ENCODE data around the gene GJC3. TPM values are rescaled to one million over a fixed set of nuclear protein-coding genes. Genes with fewer than 3 reads are reported as not detected.

The GJC3 gene
- total and polyA plus RNA-seq, 2 of the 13 experiments (the other 11 are each of a cell fraction or from before 2014, with no cell fraction given) = 0.75 to 1.4 TPM

- no peaks in the 10 kb centered on the region for H3K36me3 ChIP-seq (replicated peaks in 1 of 2; ENCODE audit: control insufficient read depth in 1 of 2, insufficient read depth in 2 of 2, low read length in 2 of 2)
- no peaks in the 10 kb centered on the region for H3K79me2 ChIP-seq (ENCODE audit: insufficient read depth, low read length)
- TF ChIP-seq MEF2D (CRISPR knock-in tag; IDR thresholded peaks at IDR 0.05) (no peak), SCMH1 (CRISPR knock-in tag; IDR thresholded peaks at IDR 0.05; ENCODE audit: borderline replicate concordance) (no peak), SRF (IDR thresholded peaks at IDR 0.05; ENCODE audit: low read depth, low read length) (no peak), NCOR1 (IDR thresholded peaks at IDR 0.05; ENCODE audit: borderline replicate concordance, low read length) (no peak), THAP7 (CRISPR knock-in tag; IDR thresholded peaks at IDR 0.05) (no peak), BATF2 (CRISPR knock-in tag; IDR thresholded peaks at IDR 0.05) (no peak), ZNF674 (CRISPR knock-in tag; IDR thresholded peaks at IDR 0.05; ENCODE audit: low read depth) (no peak), KDM5A (IDR thresholded peaks at IDR 0.05; ENCODE audit: borderline replicate concordance, low read length) (no peak), ETV6 (CRISPR knock-in tag; conservative IDR thresholded peaks at IDR 0.05) (no peak), ZNF749 (CRISPR knock-in tag; IDR thresholded peaks at IDR 0.05; ENCODE audit: borderline replicate concordance) (no peak), ZNF207 (IDR thresholded peaks at IDR 0.05; ENCODE audit: borderline replicate concordance) (no peak), SAFB2 (CRISPR knock-in tag; IDR thresholded peaks at IDR 0.05; ENCODE audit: borderline replicate concordance, low read depth) (no peak), MTA3 (CRISPR knock-in tag; IDR thresholded peaks at IDR 0.05) (no peak), CERS6 (CRISPR knock-in tag; IDR thresholded peaks at IDR 0.05) (no peak), MNT (IDR thresholded peaks at IDR 0.05) (no peak)
- no peaks in the 10 kb centered on the region for H3K9me3 ChIP-seq (ENCODE audit: low read length)
- H2AFZ ChIP-seq (ENCODE audit: low read length) = peak overlapping the region; percentile 67
- H3K27me3 ChIP-seq (ENCODE audit: control insufficient read depth in 1 of 2, insufficient read depth in 2 of 2, low read length in 2 of 2) = no peaks in the 10 kb centered on the region
- H3K4me1 ChIP-seq (ENCODE audit: insufficient read depth, low read length) = peaks cover 48% of the 10 kb centered on the region
- no peaks in the 10 kb centered on the region for H4K20me1 ChIP-seq (ENCODE audit: insufficient read depth, low read length)
- ATAC-seq = peak; percentile 52
- 0% methylated on average over 2 of the region's 2 CpGs for WGBS (ENCODE audit: low lambda C conversion rate)
- DNase-seq (ENCODE audit: low spot score) = no peak
- H3K4me2 ChIP-seq (ENCODE audit: low read depth, low read length) = peak overlapping the region; percentile 84
- no TSS peak for BruUV-seq (replicated peaks)
- intact Hi-C loops (cut with micrococcal nuclease; ENCODE audit: unreplicated experiment) = no loop called here
- FAIRE-seq = no peak
- in situ Hi-C loops (cut with HindIII; ENCODE audit: extremely low pct_ligation_motif_present, low pct_unique_long_range_greater_than_20kb) = no loop called here
- POLR2A ChIA-PET = interaction anchor here (0.5 to 3.1 kb wide), 10 partner anchors 8 to 372 kb away, joined by 3 to 50 read pairs (median 3); partner anchors contain the start of genes AZGP1, TRIM4 and ZKSCAN1
- H3K27ac ChIP-seq (ENCODE audit: extremely low read length, insufficient read depth, low read length) = no peak overlapping the region
- peak overlapping the region in 2 of 3 experiments; percentile 61 to 71; a peak in 4 of 6 replicates for H3K4me3 ChIP-seq (replicated peaks in 1 of 3; ENCODE audit: insufficient read depth in 1 of 3, low read depth in 2 of 3, low read length in 3 of 3)
- CTCF ChIA-PET (ENCODE audit: low intra/inter-chr PET ratio, low total read pairs) = interaction anchor here (1.4 to 1.8 kb wide), 3 partner anchors 17 to 61 kb away, joined by 4 to 5 read pairs (median 5); no protein-coding TSS in a partner anchor
- H3K9ac ChIP-seq (ENCODE audit: insufficient read depth, low read depth, low read length) = peak overlapping the region; percentile 53
These were observed 272 bp upstream of the GJC3 start for GRCh38 chr7:99929730-99930053.

All from HepG2 (cell line).